K562 (cell line): ENCODE measurements around the gene ESR2. TPM values are rescaled to one million over a fixed set of nuclear protein-coding genes. Genes with fewer than 3 reads are reported as not detected.
"Not testable (repeated sequence)": the region's sequence is repeated elsewhere in the genome, so short reads cannot be mapped to it uniquely, and the experiment has no call there.

Experiments used
- ATAC-seq: fragments of 200-7000 bp; cut with Tn5 transposase; 3 replicates; pipeline ENCODE4 v1.9.1; 2020; ENCODE audit warnings: moderate library complexity
- BruUV-seq: library from RNA; stranded (reverse); fragments of 400-500 nt; replicated peaks from 2 replicates; lab custom pipeline; 2021; lab: Mats Ljungman, UMichigan
- CTCF ChIA-PET: fragments of 300-600 bp; formaldehyde crosslinking; extraction: SDS; loops from one replicate; lab custom pipeline; 2021; ENCODE audit warnings: low intra/inter-chr PET ratio; lab: Yijun Ruan, JAX
- POLR2A ChIA-PET: fragments of 300-600, 350-650 bp; sonication (Branson Sonifier 250); formaldehyde crosslinking; extraction: SDS; loops from one replicate; lab custom pipeline; 2021; ENCODE audit warnings: antibody characterized with exemption, inconsistent platforms; lab: Yijun Ruan, JAX
- DNase-seq, 4 experiments: peaks; one replicate each; pipeline versions ENCODE4 v3.0.0 to v3.0.0-alpha.2; 2011 to 2018; ENCODE audit warnings: low spot score in 3 of 4, mixed read lengths in 3 of 4; ENCODE audit errors: extremely low read depth in 1 of 4
- FAIRE-seq: peaks from 2 replicates; lab custom pipeline; 2011; peaks lifted over from hg19 to GRCh38; lab: Jason Lieb, UNC
- H2AFZ ChIP-seq: 2 replicates; pipeline ENCODE4 v1.6.0; 2011; ENCODE audit warnings: low read depth, low read length, control low read depth, inconsistent platforms
- H3K27ac ChIP-seq: fragments of 200-600 bp; 3 replicates; pipeline ENCODE4 v1.8.0; 2011; ENCODE audit warnings: low read depth, mild to moderate bottlenecking, control low read depth, inconsistent platforms, low read length, moderate library complexity, mixed read lengths; ENCODE audit errors: extremely low read depth
- H3K27me3 ChIP-seq, 2 experiments: fragments of 300-600 bp in 1 of 2; 2 replicates in 1 of 2; 3 replicates in 1 of 2; pipeline versions ENCODE4 v1.6.0 to v1.8.0; 2011; ENCODE audit warnings: inconsistent platforms in 2 of 2, low read length in 2 of 2, mild to moderate bottlenecking in 1 of 2, mixed read lengths in 1 of 2, moderate library complexity in 1 of 2; ENCODE audit not compliant: control insufficient read depth in 2 of 2, insufficient read depth in 2 of 2
- H3K36me3 ChIP-seq: fragments of 300-600 bp; 3 replicates; pipeline ENCODE4 v1.8.0; 2011; ENCODE audit warnings: mild to moderate bottlenecking, low read length, inconsistent platforms; ENCODE audit not compliant: control insufficient read depth, insufficient read depth
- H3K4me1 ChIP-seq, 2 experiments: fragments of 200-600 bp in 1 of 2; replicated peaks in 1 of 2; 2 replicates in 1 of 2; 3 replicates in 1 of 2; pipeline versions ENCODE4 v1.5.1 to v1.8.0; 2011; ENCODE audit warnings: inconsistent platforms in 2 of 2, low read length in 2 of 2, mild to moderate bottlenecking in 1 of 2, mixed read lengths in 1 of 2, moderate library complexity in 1 of 2; ENCODE audit not compliant: control insufficient read depth in 2 of 2, insufficient read depth in 2 of 2
- H3K4me2 ChIP-seq: 2 replicates; pipeline ENCODE4 v1.6.1; 2011; ENCODE audit warnings: low read length, control low read depth, inconsistent platforms, mixed read lengths; ENCODE audit not compliant: insufficient read depth
- H3K4me3 ChIP-seq: fragments of 200-600 bp; sonication (generic), shearing (Covaris generic); 2 replicates; pipeline ENCODE4 v1.5.1; 2016; ENCODE audit warnings: control low read depth, inconsistent platforms
- H3K79me2 ChIP-seq: fragments of 200-600 bp; 3 replicates; pipeline ENCODE4 v1.8.0; 2011; ENCODE audit warnings: low read length, inconsistent platforms; ENCODE audit not compliant: control insufficient read depth, insufficient read depth
- H3K9ac ChIP-seq, 2 experiments: 2 replicates each; pipeline versions ENCODE4 v1.6.0 to v1.6.1; 2011; ENCODE audit warnings: low read depth in 2 of 2, low read length in 2 of 2, control low read depth in 1 of 2, inconsistent platforms in 1 of 2, mild to moderate bottlenecking in 1 of 2, mixed read lengths in 1 of 2; ENCODE audit not compliant: insufficient read depth in 1 of 2
- H3K9me1 ChIP-seq: one replicate; pipeline ENCODE4 v1.6.0; 2011; ENCODE audit warnings: inconsistent platforms, mild to moderate bottlenecking, low read length, moderate library complexity; ENCODE audit not compliant: control insufficient read depth, insufficient read depth
- H3K9me3 ChIP-seq: replicated peaks from 2 replicates; pipeline ENCODE4 v1.5.1; 2011; ENCODE audit warnings: low read depth, low read length, inconsistent platforms; ENCODE audit not compliant: control insufficient read depth, insufficient read depth
- H4K20me1 ChIP-seq: replicated peaks from 2 replicates; pipeline ENCODE4 v1.6.1; 2011; ENCODE audit warnings: low read length, inconsistent platforms, mixed read lengths; ENCODE audit not compliant: control insufficient read depth, insufficient read depth
- KHSRP ChIP-seq: fragments of 450-650 bp; IDR thresholded peaks from 2 replicates; pipeline ENCODE4 v1.6.1; 2017
- NR2F6 ChIP-seq: fragments of 450-650 bp; formaldehyde crosslinking; IDR thresholded peaks from 2 replicates; pipeline ENCODE4 v1.4.0; 2020; ENCODE audit warnings: mild to moderate bottlenecking
- RBM14 ChIP-seq: fragments of 200-400 bp; formaldehyde crosslinking; IDR thresholded peaks from 2 replicates; pipeline ENCODE4 v1.6.1; 2018; ENCODE audit warnings: low read depth, mild to moderate bottlenecking, low read length, moderate library complexity, borderline replicate concordance; ENCODE audit not compliant: insufficient read depth
- TAL1 ChIP-seq: fragments of 450-650 bp; IDR thresholded peaks from 2 replicates; pipeline ENCODE4 v1.6.1; 2016; ENCODE audit warnings: mild to moderate bottlenecking
- ZFP30 ChIP-seq: fragments of 250-450 bp; sonication (Bioruptor Pico); IDR thresholded peaks from 2 replicates; pipeline ENCODE4 v1.8.0; 2022; ENCODE audit warnings: moderate library complexity, mild to moderate bottlenecking, inconsistent platforms, borderline replicate concordance
- ZNF133 ChIP-seq: fragments of 250-450 bp; sonication (Bioruptor Pico); IDR thresholded peaks from 2 replicates; pipeline ENCODE4 v1.4.0; 2020; ENCODE audit warnings: mild to moderate bottlenecking
- WGBS: fragments of 100-300 bp; shearing (Covaris generic); methylation state at CpG from one replicate; pipeline ENCODE4 v1.1.6; 2016; ENCODE audit warnings: low coverage, mixed read lengths; ENCODE audit not compliant: insufficient coverage; ENCODE audit errors: missing lambda C conversion rate; 5-methylcytosine and 5-hydroxymethylcytosine counted together
- in situ Hi-C: fragments of 300-500 bp; cut with MboI; formaldehyde crosslinking; loops from 4 replicates; pipeline ENCODE4 v1.15.0; 2018; ENCODE audit warnings: inconsistent platforms, mixed read lengths
- intact Hi-C: fragments of 100-400 bp; cut with micrococcal nuclease; formaldehyde crosslinking; loops from 2 replicates; pipeline ENCODE4 v1.14.2; 2022
- polyA plus RNA-seq, 8 experiments: library from polyadenylated mRNA; depleted of rRNA in 4 of 8; stranded (reverse) in 5 of 8; unstranded in 3 of 8; fragments of >200 nt; fragmentation: Nextera tagmentation in 2 of 8; fragmentation: Illumina TruSeq in 1 of 8; extraction: Ambion mirVana in 2 of 8; extraction: Trizol in 1 of 8; gene quantifications; 2 replicates each; pipeline versions ENCODE4 v1.2.1 to v1.2.3, GENCODE V29; 2011 to 2014; ENCODE audit warnings: inconsistent platforms in 1 of 8, missing spikeins in 1 of 8
- total RNA-seq, 7 experiments: library from RNA; depleted of rRNA in 6 of 7; stranded (reverse); fragments of >200 nt in 6 of 7; fragmentation: Illumina TruSeq in 2 of 7; extraction: Trizol in 2 of 7; gene quantifications; 2 replicates each; pipeline versions ENCODE4 v1.2.1 to v1.2.3, GENCODE V29; 2011 to 2021; ENCODE audit warnings: low replicate concordance in 1 of 7

The ESR2 gene
- total and polyA plus RNA-seq, 9 of the 15 experiments (the other 6 are each of a cell fraction or from before 2014, with no cell fraction given) = 0.07 to 3.8 (median 2.0) TPM

- ATAC-seq (no peak), FAIRE-seq (no peak)
- POLR2A ChIA-PET = interaction anchor here (0.6 kb wide), 1 partner anchor 510 kb away, joined by 3 read pairs; no protein-coding TSS in a partner anchor
Observed at GRCh38 chr14:64038841-64039542, 255.2 kb downstream of the ESR2 start.

GRCh38 chr14:64037869-64038745, 256.1 kb downstream of the ESR2 start:
- BruUV-seq, H3K9me1 ChIP-seq: not testable (repeated sequence)

More at GRCh38 chr14:64038841-64039542, 255.2 kb downstream of the ESR2 start:
- no TSS peak for BruUV-seq
- no peak overlapping the region for H2AFZ ChIP-seq
- 0 out of 5 replicates have a peak, but pooled peaks cover 0 to 2% of the 10 kb centered on the region in 2 experiments for H3K27me3 ChIP-seq
- in situ Hi-C loops (no loop called here), intact Hi-C loops (no loop called here)
- TF ChIP-seq KHSRP (no peak), RBM14 (no peak), NR2F6 (CRISPR knock-in tag) (no peak), ZFP30 (no peak), TAL1 (no peak), ZNF133 (CRISPR knock-in tag) (no peak)
- no peaks in the 10 kb centered on the region for H3K79me2 ChIP-seq
- no peak overlapping the region for H3K9ac ChIP-seq
- H3K4me1 ChIP-seq = no peaks in the 10 kb centered on the region
- CTCF ChIA-PET = no interaction called here
- H3K4me3 ChIP-seq = no peak overlapping the region
- 0% methylated on average over 3 of the region's 5 CpGs for WGBS
- no peak overlapping the region for H3K27ac ChIP-seq
- H3K9me1 ChIP-seq = no peaks in the 10 kb centered on the region
- no peaks in the 10 kb centered on the region for H4K20me1 ChIP-seq
- no peaks in the 10 kb centered on the region for H3K9me3 ChIP-seq
- DNase-seq = no peak
- no peak overlapping the region for H3K4me2 ChIP-seq
- no peaks in the 10 kb centered on the region for H3K36me3 ChIP-seq

More at GRCh38 chr14:64037869-64038745, 256.1 kb downstream of the ESR2 start:
- ATAC-seq, H3K4me1 ChIP-seq, CTCF ChIA-PET, H3K4me3 ChIP-seq, FAIRE-seq, H3K4me2 ChIP-seq, H3K9me3 ChIP-seq, H3K27me3 ChIP-seq, in situ Hi-C loops, POLR2A ChIA-PET, H3K9ac ChIP-seq, H3K36me3 ChIP-seq, H3K79me2 ChIP-seq, H2AFZ ChIP-seq, H4K20me1 ChIP-seq, DNase-seq, H3K27ac ChIP-seq, intact Hi-C loops: not testable (repeated sequence)
- 7% methylated on average over 17 of the region's 66 CpGs for WGBS
